Neuronal stem cell (in vitro differentiated cells): Measurements from ENCODE around the gene CEL.
"Not testable (repeated sequence)": the region's sequence is repeated elsewhere in the genome, so short reads cannot be mapped to it uniquely, and the experiment has no call there.

Source experiments
- DNase-seq: peaks from one replicate; pipeline ENCODE4 v3.0.0-alpha.2; 2013; ENCODE audit warnings: low spot score
- H2AFZ ChIP-seq: one replicate; pipeline ENCODE4 v1.6.1; 2013; ENCODE audit warnings: mild to moderate bottlenecking, low read length, inconsistent platforms
- H2AK5ac ChIP-seq: 2 replicates; pipeline ENCODE4 v1.6.1; 2013; ENCODE audit warnings: low read depth, mild to moderate bottlenecking, inconsistent platforms, low read length, moderate library complexity, mixed read lengths
- H2BK120ac ChIP-seq: 2 replicates; pipeline ENCODE4 v1.6.1; 2013; ENCODE audit warnings: low read depth, mild to moderate bottlenecking, inconsistent platforms, low read length, moderate library complexity, mixed read lengths
- H2BK12ac ChIP-seq: one replicate; pipeline ENCODE4 v1.6.1; 2013; ENCODE audit warnings: low read length, inconsistent platforms
- H2BK15ac ChIP-seq: 2 replicates; pipeline ENCODE4 v1.6.1; 2013; ENCODE audit warnings: mild to moderate bottlenecking, low read length, inconsistent platforms, mixed read lengths
- H2BK5ac ChIP-seq: one replicate; pipeline ENCODE4 v1.6.1; 2013; ENCODE audit warnings: inconsistent platforms, mild to moderate bottlenecking, low read length, moderate library complexity
- H3K14ac ChIP-seq: one replicate; pipeline ENCODE4 v1.6.1; 2013; ENCODE audit warnings: low read length, inconsistent platforms
- H3K18ac ChIP-seq: 2 replicates; pipeline ENCODE4 v1.6.1; 2013; ENCODE audit warnings: low read length, inconsistent platforms
- H3K23ac ChIP-seq: 2 replicates; pipeline ENCODE4 v1.6.1; 2013; ENCODE audit warnings: low read depth, mild to moderate bottlenecking, mixed read lengths, low read length, inconsistent platforms; ENCODE audit not compliant: poor library complexity
- H3K27ac ChIP-seq: replicated peaks from 3 replicates; pipeline ENCODE4 v1.5.1; 2013; ENCODE audit warnings: low read length, inconsistent platforms
- H3K27me3 ChIP-seq, 3 experiments: 2 replicates each; pipeline ENCODE4 v1.6.1; 2013; ENCODE audit warnings: low read length in 3 of 3, mild to moderate bottlenecking in 2 of 3, inconsistent platforms in 1 of 3, low read depth in 1 of 3, mixed read lengths in 1 of 3, moderate library complexity in 1 of 3; ENCODE audit not compliant: control insufficient read depth in 3 of 3, insufficient read depth in 3 of 3
- H3K36me3 ChIP-seq, 2 donors: replicated peaks in 1 of 2; 2 replicates each; pipeline ENCODE4 v1.6.1; 2013; ENCODE audit warnings: low read length in 2 of 2; ENCODE audit not compliant: control insufficient read depth in 2 of 2, insufficient read depth in 2 of 2
- H3K4ac ChIP-seq: 2 replicates; pipeline ENCODE4 v1.6.1; 2013; ENCODE audit warnings: inconsistent platforms, mild to moderate bottlenecking, low read length, moderate library complexity
- H3K4me1 ChIP-seq, 2 donors: 1 replicate in 1 of 2; 2 replicates in 1 of 2; pipeline ENCODE4 v1.6.1; 2013; ENCODE audit warnings: low read length in 2 of 2, low read depth in 1 of 2; ENCODE audit not compliant: control insufficient read depth in 2 of 2, insufficient read depth in 1 of 2
- H3K4me2 ChIP-seq: one replicate; pipeline ENCODE4 v1.6.1; 2013; ENCODE audit warnings: mild to moderate bottlenecking, low read length, inconsistent platforms; ENCODE audit not compliant: insufficient read depth, poor library complexity, severe bottlenecking
- H3K4me3 ChIP-seq, 2 donors: 2 replicates each; pipeline ENCODE4 v1.5.1; 2013; ENCODE audit warnings: low read length in 2 of 2, mild to moderate bottlenecking in 2 of 2, inconsistent platforms in 1 of 2, moderate library complexity in 1 of 2
- H3K79me1 ChIP-seq: one replicate; pipeline ENCODE4 v1.6.1; 2013; ENCODE audit warnings: low read depth, mild to moderate bottlenecking, inconsistent platforms, low read length, moderate library complexity
- H3K9ac ChIP-seq: one replicate; pipeline ENCODE4 v1.6.1; 2013; ENCODE audit warnings: mild to moderate bottlenecking, low read depth, low read length, inconsistent platforms; ENCODE audit not compliant: poor library complexity
- H3K9me3 ChIP-seq, 2 donors: replicated peaks in 1 of 2; 2 replicates each; pipeline versions ENCODE3 to v1.6.1; 2013; ENCODE audit warnings: low read length in 2 of 2, mild to moderate bottlenecking in 2 of 2, inconsistent platforms in 1 of 2, low read depth in 1 of 2, mixed read lengths in 1 of 2, moderate library complexity in 1 of 2; ENCODE audit not compliant: control insufficient read depth in 2 of 2, insufficient read depth in 1 of 2
- H4K8ac ChIP-seq: one replicate; pipeline ENCODE4 v1.6.1; 2013; ENCODE audit warnings: low read depth, mild to moderate bottlenecking, inconsistent platforms, low read length, moderate library complexity
- H4K91ac ChIP-seq: one replicate; pipeline ENCODE4 v1.6.1; 2013; ENCODE audit warnings: low read length, low read depth, mild to moderate bottlenecking, inconsistent platforms; ENCODE audit not compliant: poor library complexity
- WGBS, 2 donors: extraction: QIAGEN DNeasy Blood & Tissue Kit; methylation state at CpG; one replicate each; pipeline ENCODE4 v1.1.7; 2013; ENCODE audit warnings: missing lambda C conversion rate in 2 of 2, mixed read lengths in 1 of 2; ENCODE audit not compliant: insufficient read length in 2 of 2, insufficient replicate concordance in 1 of 2; ENCODE audit errors: extremely low coverage in 2 of 2; 5-methylcytosine and 5-hydroxymethylcytosine counted together

Gene CEL

DNA sequence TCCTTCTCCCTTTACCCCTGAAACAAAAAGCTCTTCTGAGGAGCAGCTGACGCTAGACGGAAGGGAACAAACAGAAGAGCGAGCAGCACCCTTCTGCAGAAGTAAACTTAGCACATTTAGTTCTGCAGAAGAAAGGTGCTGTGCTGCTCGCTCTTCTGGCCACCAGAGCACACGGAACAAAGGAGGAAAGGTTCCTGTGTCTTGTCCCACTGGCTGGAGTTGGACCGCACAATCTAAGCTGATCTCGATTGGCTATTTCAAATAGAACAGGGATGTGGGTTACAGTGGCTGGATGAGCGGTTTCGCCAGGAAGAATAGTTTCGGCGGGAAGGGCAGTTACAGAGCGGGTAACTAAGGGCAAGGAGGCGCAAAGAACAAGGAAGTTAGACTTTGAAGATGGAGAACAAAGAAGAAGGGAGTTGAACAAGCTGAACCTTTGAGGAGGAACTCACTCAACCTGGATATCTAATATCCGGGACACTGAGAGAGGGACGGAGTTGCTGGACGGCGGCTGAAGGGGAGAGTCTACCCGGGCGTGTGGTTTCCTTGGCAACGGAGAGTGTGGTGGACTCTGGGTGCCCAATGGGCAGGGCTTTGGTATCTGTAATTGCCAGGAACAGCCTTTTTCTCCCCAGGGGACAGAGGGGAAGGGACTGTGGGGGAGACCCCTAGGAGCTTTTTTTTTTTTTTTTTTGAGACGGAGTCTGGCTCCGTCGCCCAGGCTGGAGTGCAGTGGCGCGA lies 23.8 kb upstream of the CEL start:
- DNase-seq = no peak
- Histone ChIP-seq H3K23ac (no peak overlapping the region), H3K79me1 (peaks cover 10% of the 10 kb centered on the region), H3K14ac (no peak overlapping the region), H3K9ac (no peak overlapping the region), H2BK5ac (no peak overlapping the region), H3K4me2 (no peak overlapping the region), H3K27me3 (no peaks in the 10 kb centered on the region), H3K27ac (no peak overlapping the region), H3K36me3 (peaks cover 18 to 90% of the 10 kb centered on the region in 2 donors), H3K4me3 (no peak overlapping the region), H3K9me3 (peaks cover 0 to 12% of the 10 kb centered on the region in 2 donors), H2BK15ac (no peak overlapping the region), H2BK12ac (no peak overlapping the region), H4K91ac (no peak overlapping the region), H2AK5ac (no peak overlapping the region), H3K4ac (no peak overlapping the region), H4K8ac (no peak overlapping the region), H2AFZ (no peak overlapping the region), H2BK120ac (no peak overlapping the region), H3K4me1 (no peaks in the 10 kb centered on the region), H3K18ac (no peak overlapping the region)
- no CpG with 5 or more reads among the region's 25 CpGs for WGBS, 2 donors

DNA sequence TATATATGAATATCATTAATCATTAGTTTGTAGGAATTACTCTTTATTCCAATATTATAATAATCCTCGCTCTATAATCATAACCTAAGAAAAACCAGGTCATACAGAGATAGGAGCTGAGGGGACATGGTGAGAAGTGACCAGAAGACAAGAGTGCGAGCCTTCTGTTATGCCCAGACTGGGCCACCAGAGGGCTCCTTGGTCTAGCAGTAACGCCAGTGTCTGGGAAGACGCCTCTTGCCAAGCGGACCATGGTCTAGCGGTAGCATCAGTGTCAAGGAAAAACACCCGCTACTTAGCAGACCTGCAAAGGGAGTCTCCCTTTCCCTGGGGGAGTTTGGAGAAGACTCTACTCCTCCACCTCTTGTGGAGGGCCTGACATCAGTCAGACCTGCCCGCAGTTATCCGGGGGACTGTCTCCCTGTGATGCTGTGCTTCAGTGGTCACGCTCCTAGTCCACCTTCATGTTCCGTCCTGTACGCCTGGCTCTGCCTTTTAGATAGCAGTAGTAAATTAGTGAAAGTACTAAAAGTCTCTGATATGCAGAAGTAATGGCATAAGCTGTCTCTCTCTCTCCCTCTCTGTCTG lies 20.8 kb upstream of the CEL start:
- not testable (repeated sequence) for H4K91ac ChIP-seq, H2BK15ac ChIP-seq, H3K23ac ChIP-seq, H2AK5ac ChIP-seq, H3K4ac ChIP-seq, H2AFZ ChIP-seq, H3K18ac ChIP-seq, H2BK120ac ChIP-seq, H3K14ac ChIP-seq, H2BK5ac ChIP-seq, H3K27me3 ChIP-seq, H3K9me3 ChIP-seq, H3K4me1 ChIP-seq, H3K27ac ChIP-seq, H2BK12ac ChIP-seq, H3K4me3 ChIP-seq, DNase-seq, H4K8ac ChIP-seq, H3K9ac ChIP-seq, H3K4me2 ChIP-seq, H3K79me1 ChIP-seq
- no CpG with 5 or more reads among the region's 12 CpGs for WGBS, 2 donors
- H3K36me3 ChIP-seq = peaks cover 39 to 90% of the 10 kb centered on the region in 2 donors

DNA sequence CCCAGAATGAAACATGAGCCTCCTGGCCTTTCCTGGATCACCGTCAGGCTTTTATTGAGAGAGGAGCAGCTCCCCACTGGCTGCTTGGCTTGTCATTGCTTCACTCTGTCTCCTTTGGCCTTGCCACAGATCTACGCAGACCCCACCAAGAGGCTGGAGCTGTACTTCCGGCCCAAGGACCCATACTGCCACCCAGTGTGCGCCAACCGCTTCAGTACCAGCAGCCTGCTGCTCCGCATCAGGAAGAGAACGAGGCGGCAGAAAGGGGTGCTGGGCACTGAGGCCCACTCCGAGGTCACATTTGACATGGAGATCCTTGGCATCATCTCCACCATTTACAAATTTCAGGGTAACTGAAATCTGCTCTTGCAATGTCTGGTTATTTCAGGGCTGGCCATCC lies 19.8 kb upstream of the CEL start:
- Histone ChIP-seq H3K79me1 (peaks cover 6% of the 10 kb centered on the region), H3K23ac (no peak overlapping the region), H3K14ac (no peak overlapping the region), H2AK5ac (no peak overlapping the region), H2BK120ac (no peak overlapping the region), H3K9ac (peak overlapping the region; percentile 50), H3K18ac (no peak overlapping the region), H2BK5ac (peak overlapping the region; percentile 33), H3K27ac (no peak overlapping the region), H3K4me3 (no peak overlapping the region), H3K36me3 (peaks cover 47 to 90% of the 10 kb centered on the region in 2 donors), H4K8ac (no peak overlapping the region), H3K4me1 (no peaks in the 10 kb centered on the region), H2BK15ac (no peak overlapping the region), H3K4ac (no peak overlapping the region), H3K9me3 (peaks cover 0 to 2% of the 10 kb centered on the region in 2 donors), H2BK12ac (no peak overlapping the region), H4K91ac (no peak overlapping the region), H3K27me3 (no peaks in the 10 kb centered on the region), H3K4me2 (no peak overlapping the region), H2AFZ (no peak overlapping the region)
- DNase-seq = no peak
- no CpG with 5 or more reads among the region's 9 CpGs for WGBS, 2 donors

DNA sequence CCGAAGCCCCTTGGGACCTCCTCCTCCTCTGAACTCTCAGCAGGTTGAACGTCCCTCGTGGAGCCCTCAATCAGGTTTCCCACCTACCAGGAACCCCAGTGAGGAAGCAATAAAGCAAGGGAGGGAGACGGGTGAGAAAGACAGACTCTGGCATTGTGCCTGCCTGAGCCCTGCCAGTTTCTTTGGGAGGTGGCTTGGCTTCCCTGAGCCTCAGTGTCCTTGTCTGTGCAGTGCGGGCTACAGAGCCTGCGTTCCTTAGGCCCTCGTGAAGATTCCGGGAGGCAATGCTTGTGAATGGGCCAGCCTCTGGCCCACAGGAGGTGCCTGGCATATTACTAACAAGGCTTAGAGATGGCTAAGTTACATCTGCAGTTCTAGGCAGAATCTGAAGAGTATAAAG lies 19.1 kb upstream of the CEL start:
- no peak overlapping the region for H2BK120ac ChIP-seq
- H3K4me1 ChIP-seq = no peaks in the 10 kb centered on the region
- no peak overlapping the region for H4K8ac ChIP-seq
- no peak overlapping the region for H2BK12ac ChIP-seq
- H3K23ac ChIP-seq = no peak overlapping the region
- H3K18ac ChIP-seq = no peak overlapping the region
- peaks cover 0 to 2% of the 10 kb centered on the region in 2 donors for H3K9me3 ChIP-seq
- peaks cover 49 to 92% of the 10 kb centered on the region in 2 donors for H3K36me3 ChIP-seq
- no peak overlapping the region for H3K4me3 ChIP-seq
- no peak overlapping the region for H2BK15ac ChIP-seq
- H4K91ac ChIP-seq = no peak overlapping the region
- H3K14ac ChIP-seq = no peak overlapping the region
- peaks cover 6% of the 10 kb centered on the region for H3K79me1 ChIP-seq
- H3K9ac ChIP-seq = no peak overlapping the region
- no peak overlapping the region for H2AK5ac ChIP-seq
- no peak overlapping the region for H3K4ac ChIP-seq
- H2AFZ ChIP-seq = no peak overlapping the region
- H3K27ac ChIP-seq = no peak overlapping the region
- H3K4me2 ChIP-seq = no peak overlapping the region
- no CpG with 5 or more reads among the region's 8 CpGs for WGBS, 2 donors
- H2BK5ac ChIP-seq = peak overlapping the region; percentile 33
- DNase-seq = no peak
- no peaks in the 10 kb centered on the region for H3K27me3 ChIP-seq
